DND-41 (cell line): Measurements from ENCODE around the gene CCBE1.

Experiments used
- ATAC-seq: fragments of 200-7000 bp; cut with Tn5 transposase; 3 replicates; pipeline ENCODE4 v1.9.1; 2021; ENCODE audit warnings: low read depth; ENCODE audit not compliant: insufficient read depth
- DNase-seq: peaks from one replicate; pipeline ENCODE4 v3.0.0-alpha.2; 2020
- H2AFZ ChIP-seq: 2 replicates; pipeline ENCODE4 v1.6.0; 2012; ENCODE audit warnings: low read depth, low read length
- H3K27ac ChIP-seq: 2 replicates; pipeline ENCODE4 v1.5.1; 2012; ENCODE audit warnings: low read length, inconsistent platforms
- H3K27me3 ChIP-seq: fragments of 200-600 bp; sonication (generic); 2 replicates; pipeline ENCODE4 v1.6.0; 2012; ENCODE audit warnings: low read length, mild to moderate bottlenecking, inconsistent platforms; ENCODE audit not compliant: insufficient read depth, poor library complexity
- H3K36me3 ChIP-seq: 2 replicates; pipeline ENCODE4 v1.5.1; 2012; ENCODE audit warnings: low read length, inconsistent platforms; ENCODE audit not compliant: insufficient read depth
- H3K4me1 ChIP-seq: 2 replicates; pipeline ENCODE4 v1.5.1; 2012; ENCODE audit warnings: mild to moderate bottlenecking, low read length; ENCODE audit not compliant: insufficient read depth
- H3K4me2 ChIP-seq: 2 replicates; pipeline ENCODE4 v1.6.0; 2012; ENCODE audit warnings: mild to moderate bottlenecking, moderate library complexity, low read length, inconsistent platforms; ENCODE audit not compliant: insufficient read depth
- H3K4me3 ChIP-seq, 2 experiments: fragments of 200-600 bp in 1 of 2; shearing (Covaris generic) in 1 of 2; 2 replicates each; pipeline ENCODE4 v1.5.1; 2012 to 2016; ENCODE audit warnings: inconsistent platforms in 2 of 2, low read length in 2 of 2, mild to moderate bottlenecking in 2 of 2, low read depth in 1 of 2, moderate library complexity in 1 of 2
- H3K79me2 ChIP-seq: 2 replicates; pipeline ENCODE4 v1.6.0; 2012; ENCODE audit warnings: low read length, inconsistent platforms; ENCODE audit not compliant: insufficient read depth
- H3K9ac ChIP-seq: 2 replicates; pipeline ENCODE4 v1.6.0; 2012; ENCODE audit warnings: low read depth, mild to moderate bottlenecking, inconsistent platforms, low read length, moderate library complexity
- H3K9me3 ChIP-seq: 2 replicates; pipeline ENCODE4 v1.5.1; 2012; ENCODE audit warnings: low read length, moderate library complexity, mild to moderate bottlenecking, inconsistent platforms; ENCODE audit not compliant: insufficient read depth, severe bottlenecking
- H4K20me1 ChIP-seq: 2 replicates; pipeline ENCODE4 v1.6.0; 2012; ENCODE audit warnings: low read length; ENCODE audit not compliant: insufficient read depth
- CTCF ChIP-seq: IDR thresholded peaks from 2 replicates; pipeline ENCODE4 v1.5.1; 2012; ENCODE audit warnings: borderline replicate concordance, low read length, moderate library complexity, mild to moderate bottlenecking; ENCODE audit not compliant: poor library complexity, severe bottlenecking; ENCODE audit errors: extremely low read depth
- EZH2 ChIP-seq: IDR thresholded peaks from 3 replicates; pipeline ENCODE4 v1.6.1; 2012; ENCODE audit warnings: borderline replicate concordance, low read depth, mild to moderate bottlenecking, moderate library complexity, low read length, inconsistent platforms; ENCODE audit not compliant: severe bottlenecking

Gene CCBE1

DNA sequence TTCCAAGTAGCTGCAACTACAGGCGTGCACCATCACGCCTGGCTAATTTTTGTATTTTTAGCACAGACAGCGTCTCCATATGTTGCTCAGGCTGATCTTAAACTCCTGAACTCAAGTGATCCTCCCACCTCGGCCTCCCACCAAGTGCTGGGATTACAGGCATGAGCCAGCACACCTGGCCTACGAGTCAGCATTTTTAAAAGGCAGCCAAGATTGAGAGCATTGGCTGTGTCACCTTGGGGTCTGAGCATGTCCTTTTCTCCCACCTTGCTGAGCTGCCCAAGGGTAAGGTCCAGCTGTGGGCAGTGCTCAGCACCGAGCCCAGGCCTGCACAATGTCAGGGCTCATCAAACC, 195.3 kb downstream of the CCBE1 start:
- no peaks in the 10 kb centered on the region for H3K79me2 ChIP-seq
- H3K9ac ChIP-seq: no peak overlapping the region
- no peak for TF ChIP-seq CTCF
- TF ChIP-seq EZH2: no peak
- no peaks in the 10 kb centered on the region for H3K27me3 ChIP-seq
- DNase-seq (no peak), ATAC-seq (no peak)
- no peaks in the 10 kb centered on the region for H3K9me3 ChIP-seq
- no peak overlapping the region for H3K4me2 ChIP-seq
- H4K20me1 ChIP-seq: no peaks in the 10 kb centered on the region
- H3K27ac ChIP-seq: no peak overlapping the region
- no peaks in the 10 kb centered on the region for H3K4me1 ChIP-seq
- no peak overlapping the region for H3K4me3 ChIP-seq
- no peak overlapping the region for H2AFZ ChIP-seq
- no peaks in the 10 kb centered on the region for H3K36me3 ChIP-seq

- Histone ChIP-seq H3K4me3 (no peak overlapping the region), H3K4me1 (no peaks in the 10 kb centered on the region), H3K9ac (no peak overlapping the region), H2AFZ (no peak overlapping the region), H3K4me2 (no peak overlapping the region), H3K27ac (no peak overlapping the region), H3K79me2 (no peaks in the 10 kb centered on the region), H4K20me1 (no peaks in the 10 kb centered on the region), H3K36me3 (no peaks in the 10 kb centered on the region), H3K9me3 (no peaks in the 10 kb centered on the region), H3K27me3 (no peaks in the 10 kb centered on the region)
- TF ChIP-seq EZH2: no peak
- no peak for TF ChIP-seq CTCF
- DNase-seq (no peak), ATAC-seq (no peak)
These were observed 196.5 kb downstream of the CCBE1 start for GRCh38 chr18:59500765-59501164.

GRCh38 chr18:59498506-59499086, 198.6 kb downstream of the CCBE1 start:
- no peak overlapping the region for H3K4me3 ChIP-seq
- no peaks in the 10 kb centered on the region for H3K79me2 ChIP-seq
- H4K20me1 ChIP-seq: no peaks in the 10 kb centered on the region
- H3K27ac ChIP-seq: no peak overlapping the region
- TF ChIP-seq EZH2: no peak
- no peak for TF ChIP-seq CTCF
- ATAC-seq: no peak
- no peaks in the 10 kb centered on the region for H3K9me3 ChIP-seq
- H3K27me3 ChIP-seq: no peaks in the 10 kb centered on the region
- no peak overlapping the region for H3K4me2 ChIP-seq
- no peaks in the 10 kb centered on the region for H3K4me1 ChIP-seq
- H3K36me3 ChIP-seq: no peaks in the 10 kb centered on the region
- no peak overlapping the region for H3K9ac ChIP-seq
- no peak for DNase-seq
- H2AFZ ChIP-seq: no peak overlapping the region
